Cerebellar cortex (tissue), 1 donor: ENCODE measurements around the gene POM121C.
"Not testable (repeated sequence)": the region's sequence is repeated elsewhere in the genome, so short reads cannot be mapped to it uniquely, and the experiment has no call there.

ENCODE experiments used
- DNase-seq: peaks from one replicate; pipeline ENCODE4 v3.0.0-alpha.2; 2015; ENCODE audit warnings: low spot score

POM121C gene

GRCh38 chr7:75485979-75486643 lies at the start of gene POM121C:
TSS of gene POM121C (minus strand) at chr7:75486299. CDS start at chr7:75441496, 44,803 bp downstream.
- peak; percentile 95 for DNase-seq

- DNase-seq: no peak
Measured at GRCh38 chr7:75534727-75535307, 48.7 kb upstream of the POM121C start.

- no peak for DNase-seq
Measured at GRCh38 chr7:75533926-75534325, 47.8 kb upstream of the POM121C start.

GRCh38 chr7:75532639-75533038 lies 46.5 kb upstream of the POM121C start:
- no peak for DNase-seq

GRCh38 chr7:75531359-75531821 lies 45.3 kb upstream of the POM121C start:
- peak; percentile 14 for DNase-seq

- not testable (repeated sequence) for DNase-seq
Measured at GRCh38 chr7:75527224-75527722, 41.2 kb upstream of the POM121C start.

- DNase-seq: not testable (repeated sequence)
Measured at GRCh38 chr7:75521727-75522126, 35.6 kb upstream of the POM121C start.

GRCh38 chr7:75518842-75519241 lies 32.7 kb upstream of the POM121C start:
- peak; percentile 50 for DNase-seq

GRCh38 chr7:75509033-75509432 lies 22.9 kb upstream of the POM121C start:
- not testable (repeated sequence) for DNase-seq

- not testable (repeated sequence) for DNase-seq
Measured at GRCh38 chr7:75492020-75492419, 5.9 kb upstream of the POM121C start, which contains the start of gene SPDYE5. TSS of gene SPDYE5 (plus strand) at chr7:75492320. CDS start at chr7:75494048, 1,728 bp downstream.

- DNase-seq: not testable (repeated sequence)
Measured at GRCh38 chr7:75485355-75485978, 632 bp downstream of the POM121C start.

- DNase-seq: not testable (repeated sequence)
Measured at GRCh38 chr7:75480313-75480712, 5.8 kb downstream of the POM121C start.

GRCh38 chr7:75477457-75477856 lies 8.6 kb downstream of the POM121C start:
- DNase-seq: peak; percentile 29

GRCh38 chr7:75470166-75470565 lies 15.9 kb downstream of the POM121C start:
- not testable (repeated sequence) for DNase-seq

GRCh38 chr7:75460541-75460940 lies 25.6 kb downstream of the POM121C start:
- not testable (repeated sequence) for DNase-seq

GRCh38 chr7:75458034-75458433 lies 28.1 kb downstream of the POM121C start:
- DNase-seq: not testable (repeated sequence)

GRCh38 chr7:75456403-75456802 lies 29.7 kb downstream of the POM121C start:
- not testable (repeated sequence) for DNase-seq

- DNase-seq: not testable (repeated sequence)
Measured at GRCh38 chr7:75452494-75452955, 33.6 kb downstream of the POM121C start.

GRCh38 chr7:75449946-75450345 lies 36.2 kb downstream of the POM121C start:
- DNase-seq: not testable (repeated sequence)

- DNase-seq: peak; percentile 27
Measured at GRCh38 chr7:75442465-75443111, 43.5 kb downstream of the POM121C start.

- not testable (repeated sequence) for DNase-seq
Measured at GRCh38 chr7:75442101-75442464, 44.0 kb downstream of the POM121C start.

GRCh38 chr7:75439000-75439399 lies 47.1 kb downstream of the POM121C start:
- not testable (repeated sequence) for DNase-seq
